MM.1S (cell line): ENCODE measurements around the gene ADCY5.

ENCODE experiments used
- DNase-seq: peaks from one replicate; pipeline ENCODE4 v3.0.0-alpha.2; 2015
- H2AFZ ChIP-seq: fragments of 300-600 bp; sonication (generic); 2 replicates; pipeline ENCODE4 v1.6.0; 2016; ENCODE audit warnings: antibody characterized with exemption, low read length
- H3F3A ChIP-seq: fragments of 300-600 bp; sonication (generic); 2 replicates; pipeline ENCODE4 v1.6.1; 2016; ENCODE audit warnings: mild to moderate bottlenecking, antibody characterized with exemption, low read length, moderate library complexity, mixed read lengths; ENCODE audit not compliant: insufficient read depth
- H3K27ac ChIP-seq: fragments of 300-600 bp; sonication (generic); 2 replicates; pipeline ENCODE4 v1.5.1; 2016; ENCODE audit warnings: mild to moderate bottlenecking, low read length
- H3K27me3 ChIP-seq: fragments of 300-600 bp; sonication (generic); replicated peaks from 2 replicates; pipeline ENCODE4 v1.6.0; 2016; ENCODE audit warnings: low read length; ENCODE audit not compliant: insufficient read depth
- H3K36me3 ChIP-seq: fragments of 300-600 bp; sonication (generic); replicated peaks from 2 replicates; pipeline ENCODE4 v1.6.1; 2016; ENCODE audit warnings: mild to moderate bottlenecking, low read length, mixed read lengths; ENCODE audit not compliant: insufficient read depth
- H3K4me1 ChIP-seq: fragments of 300-600 bp; sonication (generic); 2 replicates; pipeline ENCODE4 v1.6.1; 2016; ENCODE audit warnings: low read length, mixed read lengths
- H3K4me2 ChIP-seq: fragments of 300-600 bp; sonication (generic); 2 replicates; pipeline ENCODE4 v1.6.0; 2016; ENCODE audit warnings: low read depth, low read length
- H3K4me3 ChIP-seq: fragments of 300-600 bp; sonication (generic); 2 replicates; pipeline ENCODE4 v1.5.1; 2016; ENCODE audit warnings: low read length, mixed read lengths
- H3K79me2 ChIP-seq: fragments of 300-600 bp; sonication (generic); 2 replicates; pipeline ENCODE4 v1.6.1; 2016; ENCODE audit warnings: mixed run types, low read length, mixed read lengths
- H3K9ac ChIP-seq: fragments of 300-600 bp; sonication (generic); 2 replicates; pipeline ENCODE4 v1.6.1; 2016; ENCODE audit warnings: low read length, mixed read lengths
- H3K9me2 ChIP-seq: fragments of 300-600 bp; sonication (generic); replicated peaks from 2 replicates; pipeline ENCODE4 v1.6.1; 2016; ENCODE audit warnings: mild to moderate bottlenecking, low read length, mixed read lengths; ENCODE audit not compliant: insufficient read depth
- H3K9me3 ChIP-seq: fragments of 300-600 bp; sonication (generic); replicated peaks from 2 replicates; pipeline ENCODE4 v1.6.1; 2016; ENCODE audit warnings: mild to moderate bottlenecking, low read length, mixed read lengths; ENCODE audit not compliant: insufficient read depth
- H4K20me1 ChIP-seq: fragments of 300-600 bp; sonication (generic); 2 replicates; pipeline ENCODE4 v1.6.1; 2016; ENCODE audit warnings: mild to moderate bottlenecking, low read length, moderate library complexity, mixed read lengths; ENCODE audit not compliant: insufficient read depth
- EZH2 ChIP-seq: fragments of 300-600 bp; sonication (generic); optimal IDR thresholded peaks from 2 replicates; pipeline ENCODE3; 2017; ENCODE audit warnings: low read depth, mild to moderate bottlenecking, antibody characterized with exemption, low read length, mixed read lengths
- EZH2phosphoT487 ChIP-seq: fragments of 300-600 bp; sonication (generic); IDR thresholded peaks from 2 replicates; pipeline ENCODE4 v1.6.1; 2018; ENCODE audit warnings: antibody characterized with exemption, low read length
- TF ChIP-seq, protein P1 (sequence below): fragments of 300-600 bp; sonication (generic); IDR thresholded peaks from 2 replicates; pipeline ENCODE4 v1.5.1; 2016; ENCODE audit warnings: antibody characterized with exemption, low read length, mixed read lengths

The ADCY5 gene

DNA sequence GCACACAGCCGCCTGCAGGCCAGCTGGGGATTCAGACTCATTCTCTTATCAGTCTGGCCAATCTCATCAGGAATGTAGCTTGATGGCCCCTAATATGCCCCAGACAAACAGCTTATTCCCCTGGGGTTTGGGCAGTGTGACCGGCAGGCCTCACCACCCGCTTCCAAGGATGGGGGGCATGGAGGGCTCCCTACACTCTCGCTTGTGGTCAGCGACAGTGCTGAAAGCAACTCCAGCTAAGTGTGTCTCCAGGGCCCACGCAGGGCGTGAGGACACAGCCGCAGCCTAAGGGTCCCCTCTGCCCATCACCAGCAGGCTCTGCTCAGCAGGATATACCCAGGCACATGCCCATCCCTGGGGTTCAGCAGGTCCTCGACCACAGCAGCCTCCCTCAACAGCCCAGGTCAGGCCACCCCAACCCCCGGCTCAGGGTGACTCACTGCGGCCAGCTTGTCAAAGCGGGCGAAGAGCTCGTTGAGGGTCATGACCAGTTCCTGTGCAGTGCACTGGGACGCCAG, 116.7 kb downstream of the ADCY5 start:
- Histone ChIP-seq H3K9me2 (no peaks in the 10 kb centered on the region), H3K79me2 (no peaks in the 10 kb centered on the region), H3K36me3 (no peaks in the 10 kb centered on the region), H3K4me3 (no peak overlapping the region), H4K20me1 (no peaks in the 10 kb centered on the region), H2AFZ (no peak overlapping the region), H3K9me3 (no peaks in the 10 kb centered on the region), H3K27ac (no peak overlapping the region), H3K4me2 (no peak overlapping the region), H3F3A (no peaks in the 10 kb centered on the region), H3K9ac (no peak overlapping the region), H3K27me3 (no peaks in the 10 kb centered on the region), H3K4me1 (no peaks in the 10 kb centered on the region)
- no peak for DNase-seq
- TF ChIP-seq EZH2phosphoT487: no peak
- TF ChIP-seq, protein P1, sequence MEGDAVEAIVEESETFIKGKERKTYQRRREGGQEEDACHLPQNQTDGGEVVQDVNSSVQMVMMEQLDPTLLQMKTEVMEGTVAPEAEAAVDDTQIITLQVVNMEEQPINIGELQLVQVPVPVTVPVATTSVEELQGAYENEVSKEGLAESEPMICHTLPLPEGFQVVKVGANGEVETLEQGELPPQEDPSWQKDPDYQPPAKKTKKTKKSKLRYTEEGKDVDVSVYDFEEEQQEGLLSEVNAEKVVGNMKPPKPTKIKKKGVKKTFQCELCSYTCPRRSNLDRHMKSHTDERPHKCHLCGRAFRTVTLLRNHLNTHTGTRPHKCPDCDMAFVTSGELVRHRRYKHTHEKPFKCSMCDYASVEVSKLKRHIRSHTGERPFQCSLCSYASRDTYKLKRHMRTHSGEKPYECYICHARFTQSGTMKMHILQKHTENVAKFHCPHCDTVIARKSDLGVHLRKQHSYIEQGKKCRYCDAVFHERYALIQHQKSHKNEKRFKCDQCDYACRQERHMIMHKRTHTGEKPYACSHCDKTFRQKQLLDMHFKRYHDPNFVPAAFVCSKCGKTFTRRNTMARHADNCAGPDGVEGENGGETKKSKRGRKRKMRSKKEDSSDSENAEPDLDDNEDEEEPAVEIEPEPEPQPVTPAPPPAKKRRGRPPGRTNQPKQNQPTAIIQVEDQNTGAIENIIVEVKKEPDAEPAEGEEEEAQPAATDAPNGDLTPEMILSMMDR: no peak
- no peak for TF ChIP-seq EZH2

DNA sequence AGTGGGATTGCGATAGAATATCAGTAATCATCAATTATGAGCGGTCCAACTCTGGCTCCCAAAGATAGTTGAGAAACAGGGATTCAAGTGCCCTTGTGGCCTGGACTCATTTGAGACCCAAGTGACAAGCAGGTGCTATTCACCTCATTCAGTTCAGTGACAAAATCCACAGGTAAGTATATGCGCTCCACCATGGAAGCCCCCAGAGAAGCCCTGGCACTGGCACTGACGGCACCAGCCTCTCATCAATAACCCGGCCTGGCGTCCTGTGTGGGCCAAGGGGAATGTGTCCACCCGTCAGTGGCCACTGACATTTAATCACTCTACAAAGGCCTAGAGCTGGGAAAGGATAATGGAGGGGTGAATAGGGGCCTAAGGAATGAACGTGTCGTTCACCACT, 117.2 kb downstream of the ADCY5 start:
- TF ChIP-seq, protein P1: no peak
- TF ChIP-seq EZH2: no peak
- TF ChIP-seq EZH2phosphoT487: no peak
- H3K9me3 ChIP-seq: no peaks in the 10 kb centered on the region
- no peak overlapping the region for H3K9ac ChIP-seq
- DNase-seq: no peak
- no peak overlapping the region for H2AFZ ChIP-seq
- no peaks in the 10 kb centered on the region for H3K79me2 ChIP-seq
- H3K27me3 ChIP-seq: no peaks in the 10 kb centered on the region
- no peaks in the 10 kb centered on the region for H3K4me1 ChIP-seq
- H4K20me1 ChIP-seq: no peaks in the 10 kb centered on the region
- H3K4me3 ChIP-seq: no peak overlapping the region
- H3K4me2 ChIP-seq: no peak overlapping the region
- no peaks in the 10 kb centered on the region for H3K36me3 ChIP-seq
- no peaks in the 10 kb centered on the region for H3K9me2 ChIP-seq
- no peaks in the 10 kb centered on the region for H3F3A ChIP-seq
- H3K27ac ChIP-seq: no peak overlapping the region

DNA sequence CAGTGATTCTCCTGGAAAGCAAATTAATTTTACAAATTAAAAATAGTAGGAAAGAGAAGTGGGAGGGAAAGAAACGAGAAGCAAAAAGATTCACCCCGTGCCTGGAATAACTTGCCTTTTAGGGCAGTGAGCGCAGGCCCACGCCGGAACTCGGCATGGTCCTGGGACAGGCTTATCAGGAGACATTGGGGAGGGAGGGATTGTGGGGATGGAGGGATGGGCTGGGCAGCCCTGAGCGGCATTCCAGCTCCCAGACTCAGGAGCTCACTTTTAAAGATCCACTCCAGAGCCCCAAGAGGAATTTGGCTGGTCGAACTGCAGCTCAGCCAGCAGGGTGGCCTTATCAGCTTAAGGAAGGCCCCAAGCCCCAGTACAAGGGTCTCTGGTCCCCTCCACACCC, 117.9 kb downstream of the ADCY5 start:
- Histone ChIP-seq H4K20me1 (no peaks in the 10 kb centered on the region), H3K36me3 (no peaks in the 10 kb centered on the region), H3K79me2 (no peaks in the 10 kb centered on the region), H2AFZ (no peak overlapping the region), H3K9ac (no peak overlapping the region), H3K27ac (no peak overlapping the region), H3K27me3 (no peaks in the 10 kb centered on the region), H3F3A (no peaks in the 10 kb centered on the region), H3K9me2 (no peaks in the 10 kb centered on the region), H3K4me3 (no peak overlapping the region), H3K4me1 (no peaks in the 10 kb centered on the region), H3K9me3 (no peaks in the 10 kb centered on the region), H3K4me2 (no peak overlapping the region)
- TF ChIP-seq EZH2: no peak
- TF ChIP-seq, protein P1: no peak
- TF ChIP-seq EZH2phosphoT487: no peak
- no peak for DNase-seq
